ENCODE results near the gene CLDN24.

- no peak for TF ChIP-seq POLR2AphosphoS5 (IDR thresholded peaks at IDR 0.05)
- no peak for TF ChIP-seq CTCF (IDR thresholded peaks at IDR 0.05)
- TF ChIP-seq POLR2A (IDR thresholded peaks at IDR 0.05): no peak
Observed at GRCh38 chr4:183285886-183286285, 36.3 kb downstream of the CLDN24 start.
